OCI-LY7 (cell line): ENCODE measurements around the gene DOCK3. TPM values are rescaled to one million over a fixed set of nuclear protein-coding genes. Genes with fewer than 3 reads are reported as not detected.
A peak's percentile ranks its signal among the peaks of the same experiment; 100 is the strongest.

Source experiments
- BruUV-seq: library from RNA; stranded (reverse); fragments of 400-500 nt; replicated peaks from 2 replicates; lab custom pipeline; 2021; lab: Mats Ljungman, UMichigan
- CTCF ChIA-PET: fragments of 300-600 bp; sonication (Branson Sonifier 250); formaldehyde crosslinking; loops from one replicate; lab custom pipeline; 2022; ENCODE audit warnings: antibody characterized with exemption; ENCODE audit not compliant: unreplicated experiment; lab: Charles Lee
- POLR2A ChIA-PET: fragments of 300-600 bp; sonication (Branson Sonifier 250); formaldehyde crosslinking; loops from one replicate; lab custom pipeline; 2022; ENCODE audit warnings: antibody characterized with exemption; lab: Charles Lee
- DNase-seq: peaks from one replicate; pipeline ENCODE4 v3.0.0-alpha.2; 2015; ENCODE audit warnings: low spot score
- H2AFZ ChIP-seq: fragments of 200-600 bp; sonication (generic), shearing (Covaris generic); 2 replicates; pipeline ENCODE4 v1.6.1; 2014; ENCODE audit warnings: mild to moderate bottlenecking, antibody characterized with exemption, low read length, moderate library complexity
- H3K27ac ChIP-seq: fragments of 200-600 bp; sonication (generic); 2 replicates; pipeline ENCODE4 v1.5.1; 2014; ENCODE audit warnings: mixed run types, low read depth, mild to moderate bottlenecking, moderate library complexity, low read length, inconsistent platforms; ENCODE audit not compliant: poor library complexity, severe bottlenecking
- H3K36me3 ChIP-seq: fragments of 200-600 bp; sonication (generic); 2 replicates; pipeline ENCODE4 v1.6.1; 2014; ENCODE audit warnings: mild to moderate bottlenecking, antibody characterized with exemption, low read length, moderate library complexity, mixed read lengths; ENCODE audit not compliant: insufficient read depth
- H3K4me1 ChIP-seq: fragments of 200-600 bp; sonication (generic); 2 replicates; pipeline ENCODE4 v1.5.1; 2014; ENCODE audit warnings: mild to moderate bottlenecking, low read length; ENCODE audit not compliant: insufficient read depth, poor library complexity, severe bottlenecking
- H3K4me2 ChIP-seq: fragments of 200-600 bp; sonication (generic); 2 replicates; pipeline ENCODE4 v1.6.1; 2014; ENCODE audit warnings: mild to moderate bottlenecking, low read length
- H3K4me3 ChIP-seq: fragments of 200-600 bp; sonication (generic); 2 replicates; pipeline ENCODE4 v1.5.1; 2014; ENCODE audit warnings: mild to moderate bottlenecking, low read depth, low read length; ENCODE audit not compliant: poor library complexity, severe bottlenecking
- H3K79me2 ChIP-seq: fragments of 200-600 bp; sonication (generic); 2 replicates; pipeline ENCODE4 v1.6.1; 2016; ENCODE audit warnings: low read depth, mild to moderate bottlenecking, low read length, moderate library complexity, mixed read lengths; ENCODE audit not compliant: insufficient read depth
- H3K9me2 ChIP-seq: fragments of 200-600 bp; sonication (generic); 2 replicates; pipeline ENCODE4 v1.6.1; 2016; ENCODE audit warnings: mild to moderate bottlenecking, low read length, mixed read lengths; ENCODE audit not compliant: insufficient read depth
- H3K9me3 ChIP-seq: fragments of 200-600 bp; sonication (generic); 2 replicates; pipeline ENCODE4 v1.6.1; 2014; ENCODE audit warnings: mild to moderate bottlenecking, mixed run types, low read length, mixed read lengths
- H4K20me1 ChIP-seq: fragments of 200-600 bp; sonication (generic); 2 replicates; pipeline ENCODE4 v1.6.1; 2014; ENCODE audit warnings: mild to moderate bottlenecking, antibody characterized with exemption, low read length, moderate library complexity, mixed read lengths; ENCODE audit not compliant: insufficient read depth
- CTCF ChIP-seq: fragments of 200-600 bp; sonication (generic); conservative IDR thresholded peaks from 2 replicates; pipeline ENCODE4 v1.5.1; 2014; ENCODE audit warnings: mild to moderate bottlenecking, antibody characterized with exemption, low read length, moderate library complexity, mixed read lengths
- EZH2phosphoT487 ChIP-seq: fragments of 200-600 bp; sonication (generic); IDR thresholded peaks from 2 replicates; pipeline ENCODE4 v1.6.1; 2018; ENCODE audit warnings: low read depth, borderline replicate concordance, mild to moderate bottlenecking, mixed run types, antibody characterized with exemption, low read length, moderate library complexity, mixed read lengths
- intact Hi-C: fragments of 100-400 bp; cut with micrococcal nuclease; formaldehyde crosslinking; loops from one replicate; pipeline ENCODE4 v1.10.0; 2022; ENCODE audit not compliant: unreplicated experiment
- total RNA-seq, 2 experiments: library from RNA; depleted of rRNA in 1 of 2; stranded (reverse); fragments of >200 nt in 1 of 2; shearing (Covaris generic) in 1 of 2; gene quantifications; 2 replicates each; pipeline ENCODE4 v1.2.3, GENCODE V29; 2014 to 2022

Gene DOCK3
- total RNA-seq, 2 experiments from 2014 or later = not detected

GRCh38 chr3:50632450-50632849, 42.3 kb upstream of the DOCK3 start:
- intact Hi-C loops = no loop called here
- no peak for DNase-seq
- Histone ChIP-seq H3K79me2 (no peaks in the 10 kb centered on the region), H3K4me3 (no peak overlapping the region), H2AFZ (no peak overlapping the region), H3K4me2 (no peak overlapping the region), H3K9me3 (no peaks in the 10 kb centered on the region), H3K36me3 (no peaks in the 10 kb centered on the region), H3K4me1 (no peaks in the 10 kb centered on the region), H3K27ac (no peak overlapping the region), H4K20me1 (no peaks in the 10 kb centered on the region; the same call in 1 of the 2 replicates), H3K9me2 (no peaks in the 10 kb centered on the region)
- ChIA-PET CTCF (no interaction called here), POLR2A (interaction anchor here (1.2 kb wide), 1 partner anchor 16 kb away, joined by 7 read pairs; the partner anchor contains the start of gene MAPKAPK3)
- no TSS peak for BruUV-seq
- 0 out of 2 replicates have a peak, but pooled peaks have one; percentile 20 for TF ChIP-seq CTCF
- TF ChIP-seq EZH2phosphoT487 = no peak

- H3K4me2 ChIP-seq = no peak overlapping the region
- H3K4me3 ChIP-seq = no peak overlapping the region
- no peaks in the 10 kb centered on the region for H3K36me3 ChIP-seq
- H3K79me2 ChIP-seq = no peaks in the 10 kb centered on the region
- no peaks in the 10 kb centered on the region; the same call in 1 of the 2 replicates for H4K20me1 ChIP-seq
- POLR2A ChIA-PET = interaction anchor here (1.2 kb wide), 1 partner anchor 16 kb away, joined by 3 read pairs; the partner anchor contains the start of gene MAPKAPK3
- H3K9me3 ChIP-seq = no peaks in the 10 kb centered on the region
- H3K4me1 ChIP-seq = no peaks in the 10 kb centered on the region
- no peak overlapping the region for H2AFZ ChIP-seq
- DNase-seq = no peak
- no TSS peak for BruUV-seq
- CTCF ChIA-PET = no interaction called here
- no peak overlapping the region for H3K27ac ChIP-seq
- no peak for TF ChIP-seq CTCF
- no peak for TF ChIP-seq EZH2phosphoT487
- intact Hi-C loops = no loop called here
- H3K9me2 ChIP-seq = no peaks in the 10 kb centered on the region
These were observed 41.4 kb upstream of the DOCK3 start for GRCh38 chr3:50633230-50633790.

GRCh38 chr3:50635066-50635465, 39.7 kb upstream of the DOCK3 start:
- CTCF ChIA-PET = interaction anchor here (0.5 kb wide), 1 partner anchor 205 kb away, joined by 7 read pairs; no protein-coding TSS in a partner anchor

More at GRCh38 chr3:50635066-50635465, 39.7 kb upstream of the DOCK3 start:
- POLR2A ChIA-PET = no interaction called here
- Histone ChIP-seq H3K4me2 (no peak overlapping the region), H3K4me1 (no peaks in the 10 kb centered on the region), H3K9me3 (no peaks in the 10 kb centered on the region), H3K4me3 (no peak overlapping the region), H3K79me2 (no peaks in the 10 kb centered on the region), H3K36me3 (no peaks in the 10 kb centered on the region), H3K9me2 (no peaks in the 10 kb centered on the region), H4K20me1 (no peaks in the 10 kb centered on the region), H3K27ac (no peak overlapping the region), H2AFZ (no peak overlapping the region)
- TF ChIP-seq EZH2phosphoT487 (no peak), CTCF (no peak)
- intact Hi-C loops = no loop called here
- DNase-seq = no peak
- BruUV-seq = no TSS peak
